ENCODE measurements around the gene ECSIT. TPM values are rescaled to one million over a fixed set of nuclear protein-coding genes. Genes with fewer than 3 reads are reported as not detected.

The ECSIT gene
- total RNA-seq, 1 donor from 2014 or later = 49.6 TPM

DNA sequence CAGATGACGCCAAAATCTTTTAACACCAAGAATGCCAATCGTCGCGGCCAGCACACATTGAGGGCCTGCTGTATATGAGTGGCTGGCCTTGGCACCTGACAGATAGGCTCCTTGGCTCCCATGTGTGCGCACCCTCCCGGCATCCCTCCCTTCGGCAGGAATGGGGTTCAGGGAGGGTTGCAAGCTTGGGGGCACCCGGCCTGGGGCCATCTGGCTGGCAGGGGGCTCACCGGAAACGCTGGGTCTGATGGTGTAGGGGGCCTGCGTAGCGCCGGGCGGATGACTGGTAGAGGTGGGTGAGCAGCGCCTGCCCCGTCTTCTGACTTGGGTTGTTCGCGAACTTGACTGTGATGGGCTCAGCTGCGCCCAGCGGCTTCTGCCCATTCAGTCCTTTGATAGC lies 71.1 kb downstream of the ECSIT start:
- Histone ChIP-seq H3K9me3 (no peaks in the 10 kb centered on the region), H3K36me3 (no peaks in the 10 kb centered on the region), H3K4me1 (no peaks in the 10 kb centered on the region), H3K4me3 (no peak overlapping the region), H3K27me3 (no peaks in the 10 kb centered on the region), H3K27ac (no peak overlapping the region)
- intact Hi-C loops (cut with DNase I) = loop anchor here (10.0 kb wide), 1 partner anchor 163 kb away; the partner anchor contains the start of gene TSPAN16
- no peak for DNase-seq (ENCODE audit: extremely low spot score in 2 of 2)
- TF ChIP-seq, protein P1, sequence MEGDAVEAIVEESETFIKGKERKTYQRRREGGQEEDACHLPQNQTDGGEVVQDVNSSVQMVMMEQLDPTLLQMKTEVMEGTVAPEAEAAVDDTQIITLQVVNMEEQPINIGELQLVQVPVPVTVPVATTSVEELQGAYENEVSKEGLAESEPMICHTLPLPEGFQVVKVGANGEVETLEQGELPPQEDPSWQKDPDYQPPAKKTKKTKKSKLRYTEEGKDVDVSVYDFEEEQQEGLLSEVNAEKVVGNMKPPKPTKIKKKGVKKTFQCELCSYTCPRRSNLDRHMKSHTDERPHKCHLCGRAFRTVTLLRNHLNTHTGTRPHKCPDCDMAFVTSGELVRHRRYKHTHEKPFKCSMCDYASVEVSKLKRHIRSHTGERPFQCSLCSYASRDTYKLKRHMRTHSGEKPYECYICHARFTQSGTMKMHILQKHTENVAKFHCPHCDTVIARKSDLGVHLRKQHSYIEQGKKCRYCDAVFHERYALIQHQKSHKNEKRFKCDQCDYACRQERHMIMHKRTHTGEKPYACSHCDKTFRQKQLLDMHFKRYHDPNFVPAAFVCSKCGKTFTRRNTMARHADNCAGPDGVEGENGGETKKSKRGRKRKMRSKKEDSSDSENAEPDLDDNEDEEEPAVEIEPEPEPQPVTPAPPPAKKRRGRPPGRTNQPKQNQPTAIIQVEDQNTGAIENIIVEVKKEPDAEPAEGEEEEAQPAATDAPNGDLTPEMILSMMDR (IDR thresholded peaks at IDR 0.05) = no peak
- TF ChIP-seq POLR2AphosphoS5 (IDR thresholded peaks at IDR 0.05; ENCODE audit: insufficient read depth in 1 of 2, low read depth in 1 of 2) (no peak), POLR2A (IDR thresholded peaks at IDR 0.05) (no peak)

DNA sequence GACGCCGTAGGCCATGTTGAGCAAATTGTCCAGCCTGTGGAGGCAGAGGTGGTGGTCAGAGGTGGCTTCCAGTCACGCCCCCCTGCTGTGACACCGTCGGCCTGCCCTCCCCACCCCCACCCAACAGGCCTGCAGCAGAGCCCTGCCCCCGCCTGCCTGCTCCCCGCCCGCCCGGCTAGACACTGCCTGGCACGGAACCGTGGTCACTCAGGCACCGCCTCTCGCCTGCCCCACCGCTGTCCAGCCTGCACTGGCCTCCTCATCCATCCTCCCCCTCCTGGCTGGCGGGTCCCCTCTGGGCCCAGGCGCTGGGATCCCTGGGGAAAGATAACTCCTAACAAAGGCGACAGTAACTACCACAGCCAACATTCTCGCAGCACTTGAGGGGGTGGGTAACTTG lies 71.8 kb downstream of the ECSIT start:
- TF ChIP-seq POLR2AphosphoS5 (IDR thresholded peaks at IDR 0.05; ENCODE audit: insufficient read depth in 1 of 2, low read depth in 1 of 2) (no peak), POLR2A (IDR thresholded peaks at IDR 0.05) (no peak)
- TF ChIP-seq, protein P1 (IDR thresholded peaks at IDR 0.05) = no peak

DNA sequence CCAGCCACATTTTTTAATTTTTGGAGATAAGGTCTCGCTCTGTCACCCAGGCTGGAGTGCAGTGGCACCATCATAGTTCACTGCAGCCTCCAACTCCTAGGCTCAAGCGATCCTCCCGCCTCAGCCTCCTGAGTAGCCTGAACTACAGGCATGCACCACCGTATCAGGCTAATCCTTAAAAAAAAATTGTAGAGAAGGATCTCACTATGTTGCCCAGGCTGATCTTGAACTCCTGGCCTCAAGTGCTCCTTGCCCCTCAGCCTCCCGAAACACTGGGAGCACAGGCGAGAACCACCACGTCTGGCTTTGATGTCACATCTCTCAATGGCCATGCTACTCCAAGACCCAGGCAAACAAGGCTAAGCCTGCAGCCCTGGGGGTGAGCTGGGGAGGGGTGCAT lies 72.3 kb downstream of the ECSIT start:
- H3K27ac ChIP-seq = no peak overlapping the region
- H3K27me3 ChIP-seq = no peaks in the 10 kb centered on the region
- H3K4me3 ChIP-seq = no peak overlapping the region
- TF ChIP-seq, protein P1 (IDR thresholded peaks at IDR 0.05) = no peak
- no peak for TF ChIP-seq POLR2A (IDR thresholded peaks at IDR 0.05)
- TF ChIP-seq POLR2AphosphoS5 (IDR thresholded peaks at IDR 0.05; ENCODE audit: insufficient read depth in 1 of 2, low read depth in 1 of 2) = no peak
- intact Hi-C loops (cut with DNase I) = loop anchor here (10.0 kb wide), 1 partner anchor 162 kb away; the partner anchor contains the start of gene TSPAN16
- H3K36me3 ChIP-seq = no peaks in the 10 kb centered on the region
- no peaks in the 10 kb centered on the region for H3K4me1 ChIP-seq
- no peaks in the 10 kb centered on the region for H3K9me3 ChIP-seq
- DNase-seq (ENCODE audit: extremely low spot score in 2 of 2) = no peak

More for the DNA sequence above, 71.8 kb downstream of the ECSIT start:
- Histone ChIP-seq H3K4me3 (no peak overlapping the region), H3K27me3 (no peaks in the 10 kb centered on the region), H3K9me3 (no peaks in the 10 kb centered on the region), H3K27ac (no peak overlapping the region), H3K4me1 (no peaks in the 10 kb centered on the region), H3K36me3 (no peaks in the 10 kb centered on the region)
- intact Hi-C loops (cut with DNase I) = loop anchor here (10.0 kb wide), 1 partner anchor 162 kb away; the partner anchor contains the start of gene TSPAN16
- DNase-seq (ENCODE audit: extremely low spot score in 2 of 2) = no peak

Small RNA genes lying within 50 kb of the gene (microRNA-seq; reads per million reads assigned to microRNA genes)
- gene MIR7974 (ENCODE audit: borderline number of aligned reads, borderline replicate concordance) = not detected

Small RNA genes lying within 50 kb of the gene (small RNA-seq; reads per million reads assigned to genes)
- gene MIR7974 (0.43 reads per million), gene RN7SL833P (not detected)

Other genes with a start within 250 kb of the ECSIT start
- gene TSPAN16, start 233.0 kb downstream of the ECSIT start, total RNA-seq = not detected
- gene RAB3D, start 189.5 kb downstream of the ECSIT start, total RNA-seq = 33.9 TPM
- gene TMEM205, start 182.9 kb downstream of the ECSIT start, total RNA-seq = 173 TPM
- gene CCDC159, start 182.6 kb downstream of the ECSIT start, total RNA-seq = 24.1 TPM
- 16.5 TPM for gene PLPPR2, start 173.7 kb downstream of the ECSIT start, total RNA-seq
- gene SWSAP1, start 154.5 kb downstream of the ECSIT start, total RNA-seq = 1.5 TPM
- gene EPOR, start 144.8 kb downstream of the ECSIT start, total RNA-seq = 14.5 TPM
- gene RGL3, start 109.8 kb downstream of the ECSIT start, total RNA-seq = 19.6 TPM
- gene ODAD3, start 94.0 kb downstream of the ECSIT start, total RNA-seq = not detected
- gene PRKCSH, start 93.5 kb downstream of the ECSIT start, total RNA-seq = 79.1 TPM
- gene ELAVL3, start 48.1 kb downstream of the ECSIT start, total RNA-seq = 1.2 TPM
- 12.5 TPM for gene ZNF653, start 23.3 kb downstream of the ECSIT start, total RNA-seq
- gene CNN1, start 9.7 kb upstream of the ECSIT start, total RNA-seq = 276 TPM
- gene ELOF1, start 30.1 kb upstream of the ECSIT start, total RNA-seq = 28.0 TPM
- 6.1 TPM for gene ACP5, start 48.5 kb upstream of the ECSIT start, total RNA-seq
- gene ZNF627, start 68.3 kb upstream of the ECSIT start, total RNA-seq = 7.1 TPM
- 14.2 TPM for gene ZNF823, start 209.8 kb upstream of the ECSIT start, total RNA-seq
- 7.1 TPM for gene ZNF441, start 237.9 kb upstream of the ECSIT start, total RNA-seq

All from vagina (tissue), 2 donors.